Glutamatergic neuron (in vitro differentiated cells): Measurements from ENCODE around the gene MCM3AP. TPM values are rescaled to one million over a fixed set of nuclear protein-coding genes. Genes with fewer than 3 reads are reported as not detected.
"Not testable (repeated sequence)": the region's sequence is repeated elsewhere in the genome, so short reads cannot be mapped to it uniquely, and the experiment has no call there.

Experiments used
- DNase-seq: peaks from one replicate; pipeline ENCODE4 v3.0.0; 2022
- H3K27ac Mint-ChIP-seq: one replicate; pipeline ENCODE4 v1.8.0; 2020; ENCODE audit warnings: mild to moderate bottlenecking, mixed read lengths, inconsistent platforms; ENCODE audit not compliant: unreplicated experiment
- H3K27me3 Mint-ChIP-seq: one replicate; pipeline ENCODE4 v1.8.0; 2020; ENCODE audit warnings: mild to moderate bottlenecking, moderate library complexity, mixed read lengths, inconsistent platforms; ENCODE audit not compliant: unreplicated experiment
- H3K36me3 Mint-ChIP-seq: one replicate; pipeline ENCODE4 v1.8.0; 2020; ENCODE audit warnings: mild to moderate bottlenecking, mixed read lengths, inconsistent platforms; ENCODE audit not compliant: unreplicated experiment
- H3K4me1 Mint-ChIP-seq: one replicate; pipeline ENCODE4 v1.8.0; 2020; ENCODE audit warnings: mild to moderate bottlenecking, low read depth, mixed read lengths, inconsistent platforms; ENCODE audit not compliant: unreplicated experiment
- H3K4me3 Mint-ChIP-seq: one replicate; pipeline ENCODE4 v1.8.0; 2020; ENCODE audit warnings: mild to moderate bottlenecking, mixed read lengths, inconsistent platforms; ENCODE audit not compliant: unreplicated experiment
- H3K9me3 Mint-ChIP-seq: one replicate; pipeline ENCODE4 v1.8.0; 2020; ENCODE audit warnings: mild to moderate bottlenecking, moderate library complexity, mixed read lengths, inconsistent platforms; ENCODE audit not compliant: unreplicated experiment
- CTCF ChIP-seq: fragments of 200-600 bp; sonication (generic); IDR thresholded peaks from one replicate; pipeline ENCODE4 v1.5.0; 2021; ENCODE audit not compliant: partially characterized antibody, unreplicated experiment
- total RNA-seq: library from RNA; stranded (reverse); fragmentation: NEBNext Ultra II Directional; extraction: Animal tissue kit (Norgen Biotek cat#: 25700); gene quantifications from one replicate; pipeline ENCODE4 v1.2.1, GENCODE V29; 2021; ENCODE audit not compliant: unreplicated experiment

MCM3AP gene
- total RNA-seq, 1 donor from 2014 or later = 121 TPM

- Mint-ChIP-seq H3K27me3 (peaks cover under 1% of the 10 kb centered on the region), H3K36me3 (no peaks in the 10 kb centered on the region), H3K4me1 (no peaks in the 10 kb centered on the region), H3K4me3 (no peak overlapping the region), H3K27ac (no peak overlapping the region), H3K9me3 (peaks cover 3% of the 10 kb centered on the region)
- DNase-seq = no peak
- no peak for TF ChIP-seq CTCF
Measured at GRCh38 chr21:46317710-46318463, 32.5 kb upstream of the MCM3AP start.

- no peak for DNase-seq
- Mint-ChIP-seq H3K4me3 (no peak overlapping the region), H3K36me3 (no peaks in the 10 kb centered on the region), H3K27me3 (no peaks in the 10 kb centered on the region), H3K4me1 (no peaks in the 10 kb centered on the region), H3K9me3 (no peaks in the 10 kb centered on the region), H3K27ac (no peak overlapping the region)
- no peak for TF ChIP-seq CTCF
Measured at GRCh38 chr21:46316708-46317324, 31.4 kb upstream of the MCM3AP start.

GRCh38 chr21:46314441-46315020, 29.1 kb upstream of the MCM3AP start:
- Mint-ChIP-seq H3K4me3 (no peak overlapping the region), H3K36me3 (no peaks in the 10 kb centered on the region), H3K4me1 (no peaks in the 10 kb centered on the region), H3K27ac (no peak overlapping the region), H3K27me3 (no peaks in the 10 kb centered on the region), H3K9me3 (no peaks in the 10 kb centered on the region)
- no peak for DNase-seq
- TF ChIP-seq CTCF = no peak

- Mint-ChIP-seq H3K4me3 (no peak overlapping the region), H3K27me3 (no peaks in the 10 kb centered on the region), H3K27ac (no peak overlapping the region), H3K36me3 (no peaks in the 10 kb centered on the region), H3K9me3 (no peaks in the 10 kb centered on the region), H3K4me1 (no peaks in the 10 kb centered on the region)
- TF ChIP-seq CTCF = no peak
- DNase-seq = no peak
Measured at GRCh38 chr21:46312949-46313348, 27.5 kb upstream of the MCM3AP start.

GRCh38 chr21:46311568-46311967, 26.2 kb upstream of the MCM3AP start:
- Mint-ChIP-seq H3K4me3 (no peak overlapping the region), H3K36me3 (no peaks in the 10 kb centered on the region), H3K27me3 (no peaks in the 10 kb centered on the region), H3K27ac (no peak overlapping the region), H3K9me3 (no peaks in the 10 kb centered on the region), H3K4me1 (no peaks in the 10 kb centered on the region)
- no peak for TF ChIP-seq CTCF
- no peak for DNase-seq

GRCh38 chr21:46310260-46310659, 24.8 kb upstream of the MCM3AP start:
- not testable (repeated sequence) for H3K27me3 Mint-ChIP-seq, H3K9me3 Mint-ChIP-seq, H3K4me1 Mint-ChIP-seq, H3K4me3 Mint-ChIP-seq, H3K27ac Mint-ChIP-seq, H3K36me3 Mint-ChIP-seq, DNase-seq
